Cardiac septum (tissue), 1 donor: ENCODE measurements around the gene PRCD. TPM values are rescaled to one million over a fixed set of nuclear protein-coding genes. Genes with fewer than 3 reads are reported as not detected.
"Not testable (repeated sequence)": the region's sequence is repeated elsewhere in the genome, so short reads cannot be mapped to it uniquely, and the experiment has no call there.

Source experiments
- DNase-seq: peaks from one replicate; pipeline ENCODE4 v3.0.0-alpha.2; 2020; ENCODE audit warnings: low spot score
- intact Hi-C: fragments of 100-400 bp; cut with DNase I; formaldehyde crosslinking; loops from one replicate; pipeline ENCODE4 v1.14.0; 2022
- total RNA-seq: library from RNA; stranded (reverse); fragmentation: NEBNext Ultra II Directional; extraction: Animal tissue kit (Norgen Biotek cat#: 25700); gene quantifications from one replicate; pipeline ENCODE4 v1.2.1, GENCODE V29; 2021
- donor health status: DM: no; HTN: no; CAD: no.

Gene PRCD
- total RNA-seq, 1 donor from 2014 or later, result 2.7 TPM

DNA sequence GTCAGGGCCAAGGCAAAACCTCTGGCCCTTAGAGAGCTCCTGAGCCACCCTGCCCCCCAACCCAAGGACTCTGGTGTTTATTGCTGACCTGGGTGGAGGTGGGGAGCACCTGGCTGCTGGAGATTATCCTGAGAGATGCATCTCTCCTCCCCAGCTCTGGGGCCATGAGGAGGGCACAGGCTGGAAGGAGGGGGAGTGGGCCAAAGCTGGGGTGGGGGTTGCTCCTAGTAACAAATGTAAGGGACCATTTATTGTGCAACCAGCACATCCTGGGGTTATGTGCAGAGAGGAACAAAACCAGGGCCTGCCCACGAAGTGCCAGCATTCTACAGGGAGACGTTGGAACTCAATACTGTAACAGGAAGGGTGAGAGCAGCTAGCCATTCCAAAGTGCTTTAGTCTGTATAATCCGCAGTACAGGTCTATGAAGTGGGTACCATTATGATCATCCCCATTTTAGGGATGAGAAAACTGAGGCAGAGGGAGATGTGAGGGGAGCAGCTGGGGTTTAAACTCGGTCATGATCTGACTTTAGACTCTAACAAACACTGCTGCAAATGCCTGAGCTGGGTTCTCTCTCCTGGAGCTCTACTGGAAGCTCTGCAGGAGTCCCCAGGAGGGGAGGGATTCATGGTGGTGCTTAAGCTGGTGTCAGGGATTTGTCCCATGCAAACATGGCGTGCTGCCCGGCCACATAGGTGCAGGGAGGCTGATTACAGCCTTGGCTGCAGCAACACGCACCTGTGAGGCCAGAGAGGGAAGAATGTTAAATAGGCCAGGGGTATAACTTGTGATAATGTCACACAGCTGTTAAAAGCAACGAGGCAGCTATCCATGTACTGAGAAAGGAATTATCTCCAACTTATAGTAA lies 37.3 kb upstream of the PRCD start:
- intact Hi-C loops, result no loop called here
- DNase-seq, result no peak

GRCh38 chr17:76504117-76504516 lies 35.7 kb upstream of the PRCD start:
- intact Hi-C loops, result no loop called here

GRCh38 chr17:76506408-76507345 lies 33.2 kb upstream of the PRCD start:
- intact Hi-C loops, result loop anchor here (1.0 to 5.0 kb wide), 2 partner anchors 40 to 204 kb away; no protein-coding TSS in a partner anchor
- DNase-seq, result peak; percentile 93

More at GRCh38 chr17:76504117-76504516, 35.7 kb upstream of the PRCD start:
- no peak for DNase-seq

GRCh38 chr17:76508472-76509063 lies 31.3 kb upstream of the PRCD start:
- intact Hi-C loops, result loop anchor here (5.0 kb wide), 1 partner anchor 206 kb away; no protein-coding TSS in a partner anchor
- DNase-seq, result not testable (repeated sequence)

GRCh38 chr17:76510831-76511244 lies 29.0 kb upstream of the PRCD start:
- peak; percentile 44 for DNase-seq
- intact Hi-C loops, result no loop called here

- intact Hi-C loops, result no loop called here
- peak; percentile 65 for DNase-seq
Measured at GRCh38 chr17:76511668-76512365, 28.0 kb upstream of the PRCD start.

DNA sequence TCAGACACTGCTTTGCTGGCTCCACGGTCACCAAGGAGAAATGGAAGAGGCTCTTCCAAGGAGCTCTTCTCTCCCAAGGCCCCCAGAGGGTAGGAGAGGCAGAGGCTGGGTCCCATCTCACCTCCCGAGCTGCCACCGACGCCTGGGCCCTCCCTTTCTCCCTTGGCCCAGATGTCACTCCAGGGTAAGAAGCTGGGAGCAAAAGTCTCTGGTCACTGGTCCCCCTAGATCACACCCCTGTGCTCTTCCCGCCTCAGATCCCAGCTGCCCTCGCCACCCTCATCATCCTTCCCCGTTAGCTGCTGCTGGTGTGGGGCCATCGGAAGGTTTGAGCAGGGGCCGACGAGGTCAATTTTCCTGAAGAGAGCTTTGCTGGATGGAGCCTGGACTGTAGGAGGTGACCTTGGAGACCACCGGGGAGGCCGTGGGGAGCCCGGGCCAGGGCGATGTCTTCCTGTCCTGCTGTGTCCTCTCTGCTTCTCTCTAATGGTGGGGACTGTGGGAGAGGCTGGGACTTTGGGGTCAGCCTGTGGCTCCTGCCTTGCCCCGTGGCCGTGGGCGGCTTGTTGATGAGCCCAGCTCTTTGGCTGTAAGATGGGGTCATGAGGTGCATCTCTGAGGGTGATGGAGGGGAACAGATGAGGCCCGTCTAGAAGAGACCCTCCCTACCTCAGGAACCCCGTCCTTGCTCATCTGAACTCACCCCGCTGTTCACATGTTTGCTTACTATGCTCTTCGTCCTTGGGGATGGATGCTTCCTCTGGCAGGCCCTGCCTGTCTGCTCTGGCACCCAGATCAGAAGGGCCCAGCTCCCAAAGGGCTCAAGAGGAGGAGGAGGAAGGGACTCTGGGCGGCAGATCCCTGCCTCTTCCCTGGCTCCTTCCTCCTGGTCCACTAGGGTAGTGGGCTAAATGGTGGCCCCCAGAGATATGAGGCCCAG lies 27.2 kb upstream of the PRCD start:
- peak; percentile 69 for DNase-seq
- intact Hi-C loops, result no loop called here

DNA sequence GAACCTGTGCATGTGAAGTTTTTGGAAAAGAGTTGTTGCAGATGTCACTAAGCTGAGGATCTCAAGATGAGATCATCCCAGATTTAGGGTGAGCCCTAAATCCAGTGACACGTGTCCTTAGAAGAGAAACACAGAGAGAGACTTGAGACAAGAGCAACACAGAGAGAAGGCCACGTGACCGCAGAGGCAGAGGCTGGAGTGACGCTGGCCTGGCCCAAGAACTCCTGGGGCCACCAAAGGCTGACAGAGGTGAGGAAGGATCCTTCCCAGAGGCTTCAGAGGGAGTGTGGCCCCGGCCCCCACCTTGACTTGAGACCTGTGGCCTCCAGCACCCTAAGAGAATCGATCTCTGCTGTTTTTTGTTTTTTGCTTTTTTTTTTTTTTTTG lies 26.5 kb upstream of the PRCD start:
- no peak for DNase-seq
- intact Hi-C loops, result no loop called here

DNA sequence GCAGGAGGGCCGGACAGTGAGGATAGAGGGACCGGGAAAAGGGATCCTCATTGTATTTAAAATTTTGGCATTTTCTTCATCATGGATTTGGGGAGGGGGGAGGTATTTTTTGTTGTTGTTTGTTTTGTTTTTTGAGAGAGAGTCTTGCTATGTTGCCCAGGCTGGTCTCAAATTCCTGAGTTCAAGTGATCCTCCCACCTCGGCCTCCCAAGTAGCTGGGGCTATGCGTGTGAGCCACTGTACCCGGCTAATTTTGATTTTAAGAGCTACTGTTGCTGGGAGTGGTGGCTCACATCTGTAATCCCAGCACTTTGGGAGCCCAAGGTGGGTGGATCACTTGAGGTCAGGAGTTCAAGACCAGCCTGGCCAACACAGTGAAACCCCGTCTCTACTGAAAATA lies 25.5 kb upstream of the PRCD start:
- intact Hi-C loops, DNase-seq: not testable (repeated sequence)

GRCh38 chr17:76515274-76515949 lies 24.4 kb upstream of the PRCD start:
- intact Hi-C loops, result loop anchor here (1.0 kb wide), 1 partner anchor 14 kb away; no protein-coding TSS in a partner anchor
- no peak for DNase-seq

GRCh38 chr17:76517638-76518038 lies 22.2 kb upstream of the PRCD start:
- intact Hi-C loops, result no loop called here

DNA sequence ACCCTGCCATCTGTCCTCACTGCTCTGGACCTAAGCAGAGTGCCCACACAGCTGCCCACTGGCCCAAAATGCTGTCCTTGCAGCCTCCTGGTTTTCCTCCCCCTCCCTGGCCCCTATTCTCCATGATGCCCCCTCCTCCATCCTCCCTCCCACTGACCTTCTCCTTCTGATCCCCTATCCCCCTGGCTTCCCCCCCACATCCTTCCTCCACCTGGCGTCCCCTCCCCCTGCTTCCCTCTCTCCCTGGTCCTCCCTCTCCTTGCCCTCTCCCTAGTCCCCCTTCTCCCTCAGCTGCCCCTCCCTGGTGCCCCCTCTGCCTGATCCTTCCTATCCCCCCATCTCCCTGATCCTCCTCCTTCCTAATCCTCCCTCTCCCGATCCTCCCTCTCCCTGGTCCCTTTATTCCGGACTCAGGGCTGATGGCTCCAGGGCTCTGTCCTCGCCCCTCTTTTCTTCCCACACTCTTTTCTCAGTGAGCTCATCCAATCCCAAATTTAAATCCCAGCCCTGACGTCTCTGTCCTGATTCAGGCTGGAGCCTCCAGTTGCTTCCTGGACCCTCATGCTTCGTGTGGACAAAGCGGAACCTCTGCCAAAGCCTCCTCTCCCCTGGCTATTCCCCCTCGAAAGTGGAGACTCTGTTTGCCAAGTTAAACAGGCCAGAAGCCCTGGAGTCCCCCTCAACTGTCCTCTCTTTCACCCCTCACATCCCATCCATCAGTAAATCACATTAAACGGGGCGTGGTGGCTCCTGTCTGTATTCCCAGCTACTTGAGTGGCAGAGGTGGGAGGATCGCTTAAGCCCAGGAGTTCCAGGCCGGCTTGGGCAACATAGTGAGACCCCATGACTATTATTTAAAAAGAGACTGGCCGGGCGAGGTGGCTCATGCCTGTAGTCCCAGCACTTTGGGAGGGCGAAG lies 20.5 kb upstream of the PRCD start:
- no peak for DNase-seq
- intact Hi-C loops, result no loop called here

More at GRCh38 chr17:76517638-76518038, 22.2 kb upstream of the PRCD start:
- no peak for DNase-seq

DNA sequence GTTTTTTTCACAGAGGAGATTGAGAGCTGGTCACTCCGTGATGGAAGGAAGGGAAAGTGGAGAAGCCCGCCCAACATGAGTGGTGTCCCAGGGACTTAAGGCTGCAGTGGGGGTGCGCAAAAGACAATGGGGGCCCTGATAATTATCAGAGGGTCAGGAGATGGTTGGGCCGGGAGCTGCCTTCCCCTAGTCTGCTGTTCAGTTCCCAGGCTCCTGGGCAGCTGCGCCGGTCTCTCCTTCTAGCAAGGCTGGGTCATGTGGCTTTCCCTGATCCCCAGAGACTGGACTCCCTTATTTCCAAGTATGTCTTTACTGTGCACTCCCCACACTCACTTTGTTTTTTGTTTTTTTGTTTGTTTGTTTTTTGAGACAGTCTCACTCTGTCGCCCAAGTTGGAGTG lies 18.6 kb upstream of the PRCD start:
- DNase-seq, result no peak
- intact Hi-C loops, result loop anchor here (5.0 kb wide), 1 partner anchor 66 kb away; the partner anchor contains the start of gene ST6GALNAC2

DNA sequence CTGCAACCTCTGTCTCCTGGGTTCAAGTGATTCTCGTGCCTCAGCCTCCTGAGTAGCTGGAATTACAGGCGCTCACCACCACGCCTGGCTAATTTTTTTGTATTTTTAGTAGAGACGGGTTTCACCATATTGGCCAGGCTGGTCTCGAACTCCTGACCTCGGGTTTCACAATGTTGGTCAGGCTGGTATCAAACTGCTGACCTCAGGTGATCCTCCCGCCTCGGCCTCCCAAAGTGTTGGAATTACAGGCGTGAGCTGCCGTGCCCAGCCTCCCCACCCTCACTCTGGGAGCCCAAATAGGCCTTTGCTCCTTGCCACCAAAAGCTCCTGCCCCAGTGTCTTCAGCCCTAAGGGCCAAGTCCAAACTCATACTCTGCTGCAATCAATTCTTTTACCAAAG lies 18.2 kb upstream of the PRCD start:
- DNase-seq, result not testable (repeated sequence)
- intact Hi-C loops, result loop anchor here (2.0 to 5.0 kb wide), 2 partner anchors 66 to 103 kb away; partner anchors contain the start of gene ST6GALNAC2

GRCh38 chr17:76523084-76524037 lies 16.5 kb upstream of the PRCD start:
- DNase-seq, result peak; percentile 94
- intact Hi-C loops, result loop anchor here (1.0 to 5.0 kb wide), 3 partner anchors 24 to 101 kb away; partner anchors contain the start of gene ST6GALNAC2
